Measurements from ENCODE around the gene NUDT9.
"Not testable (repeated sequence)": the region's sequence is repeated elsewhere in the genome, so short reads cannot be mapped to it uniquely, and the experiment has no call there.

Gene NUDT9

GRCh38 chr4:87395851-87396250 is 26.5 kb upstream of the NUDT9 start:
- not testable (repeated sequence) for H3K9me3 Mint-ChIP-seq, H3K4me1 Mint-ChIP-seq, H3K36me3 Mint-ChIP-seq, H3K27me3 Mint-ChIP-seq, H3K4me3 Mint-ChIP-seq, H3K27ac Mint-ChIP-seq, ATAC-seq

GRCh38 chr4:87399148-87399547 is 23.2 kb upstream of the NUDT9 start:
- H3K36me3 Mint-ChIP-seq = no peaks in the 10 kb centered on the region
- H3K4me3 Mint-ChIP-seq = no peak overlapping the region
- H3K4me1 Mint-ChIP-seq = no peaks in the 10 kb centered on the region
- H3K27ac Mint-ChIP-seq = no peak overlapping the region
- ATAC-seq = no peak
- no peaks in the 10 kb centered on the region for H3K9me3 Mint-ChIP-seq
- no peaks in the 10 kb centered on the region for H3K27me3 Mint-ChIP-seq

- Mint-ChIP-seq H3K9me3 (no peaks in the 10 kb centered on the region), H3K27ac (no peak overlapping the region), H3K4me3 (no peak overlapping the region), H3K4me1 (no peaks in the 10 kb centered on the region), H3K36me3 (no peaks in the 10 kb centered on the region), H3K27me3 (no peaks in the 10 kb centered on the region)
- ATAC-seq = no peak
Measured at GRCh38 chr4:87399954-87400353, 22.4 kb upstream of the NUDT9 start.

GRCh38 chr4:87403732-87404131 is 18.6 kb upstream of the NUDT9 start:
- H3K4me3 Mint-ChIP-seq, ATAC-seq, H3K9me3 Mint-ChIP-seq, H3K27ac Mint-ChIP-seq, H3K27me3 Mint-ChIP-seq, H3K36me3 Mint-ChIP-seq: not testable (repeated sequence)
- peaks cover 12% of the 10 kb centered on the region for H3K4me1 Mint-ChIP-seq

GRCh38 chr4:87405211-87405820 is 17.1 kb upstream of the NUDT9 start:
- Mint-ChIP-seq H3K9me3 (no peaks in the 10 kb centered on the region), H3K36me3 (no peaks in the 10 kb centered on the region), H3K4me3 (no peak overlapping the region), H3K27me3 (peaks cover 16% of the 10 kb centered on the region), H3K4me1 (peaks cover 12% of the 10 kb centered on the region), H3K27ac (no peak overlapping the region)
- no peak for ATAC-seq

GRCh38 chr4:87406462-87406861 is 15.9 kb upstream of the NUDT9 start:
- H3K9me3 Mint-ChIP-seq = no peaks in the 10 kb centered on the region
- H3K27ac Mint-ChIP-seq = no peak overlapping the region
- no peaks in the 10 kb centered on the region for H3K36me3 Mint-ChIP-seq
- ATAC-seq = peak; percentile 45
- peaks cover 12% of the 10 kb centered on the region for H3K4me1 Mint-ChIP-seq
- no peak overlapping the region for H3K4me3 Mint-ChIP-seq
- H3K27me3 Mint-ChIP-seq = peaks cover 16% of the 10 kb centered on the region

- H3K27ac Mint-ChIP-seq = not testable (repeated sequence)
Measured at GRCh38 chr4:87406902-87407301, 15.5 kb upstream of the NUDT9 start.

GRCh38 chr4:87409420-87409939 is 12.9 kb upstream of the NUDT9 start:
- H3K36me3 Mint-ChIP-seq = no peaks in the 10 kb centered on the region
- peaks cover 16% of the 10 kb centered on the region for H3K27me3 Mint-ChIP-seq
- H3K4me3 Mint-ChIP-seq = no peak overlapping the region
- H3K4me1 Mint-ChIP-seq = peaks cover 12% of the 10 kb centered on the region
- ATAC-seq = no peak
- H3K27ac Mint-ChIP-seq = no peak overlapping the region
- no peaks in the 10 kb centered on the region for H3K9me3 Mint-ChIP-seq

More at GRCh38 chr4:87406902-87407301, 15.5 kb upstream of the NUDT9 start:
- H3K27me3 Mint-ChIP-seq = peaks cover 16% of the 10 kb centered on the region
- peaks cover 12% of the 10 kb centered on the region for H3K4me1 Mint-ChIP-seq
- not testable (repeated sequence) for ATAC-seq, H3K9me3 Mint-ChIP-seq, H3K36me3 Mint-ChIP-seq, H3K4me3 Mint-ChIP-seq

GRCh38 chr4:87410157-87410556 is 12.2 kb upstream of the NUDT9 start:
- H3K36me3 Mint-ChIP-seq = no peaks in the 10 kb centered on the region
- no peak for ATAC-seq
- no peak overlapping the region for H3K27ac Mint-ChIP-seq
- no peaks in the 10 kb centered on the region for H3K9me3 Mint-ChIP-seq
- no peak overlapping the region for H3K4me3 Mint-ChIP-seq
- peaks cover 12% of the 10 kb centered on the region for H3K4me1 Mint-ChIP-seq
- peaks cover 16% of the 10 kb centered on the region for H3K27me3 Mint-ChIP-seq

GRCh38 chr4:87410679-87411078 is 11.7 kb upstream of the NUDT9 start:
- no peaks in the 10 kb centered on the region for H3K9me3 Mint-ChIP-seq
- no peak for ATAC-seq
- H3K36me3 Mint-ChIP-seq = no peaks in the 10 kb centered on the region

GRCh38 chr4:87414816-87415215 is 7.6 kb upstream of the NUDT9 start:
- peaks cover 2% of the 10 kb centered on the region for H3K27me3 Mint-ChIP-seq
- H3K4me3 Mint-ChIP-seq = no peak overlapping the region
- H3K4me1 Mint-ChIP-seq = no peaks in the 10 kb centered on the region
- no peaks in the 10 kb centered on the region for H3K36me3 Mint-ChIP-seq
- H3K9me3 Mint-ChIP-seq = no peaks in the 10 kb centered on the region
- H3K27ac Mint-ChIP-seq = no peak overlapping the region
- ATAC-seq = no peak

More at GRCh38 chr4:87410679-87411078, 11.7 kb upstream of the NUDT9 start:
- Mint-ChIP-seq H3K4me3 (no peak overlapping the region), H3K27me3 (peaks cover 16% of the 10 kb centered on the region), H3K4me1 (peaks cover 12% of the 10 kb centered on the region), H3K27ac (no peak overlapping the region)

- Mint-ChIP-seq H3K36me3 (no peaks in the 10 kb centered on the region), H3K27me3 (no peaks in the 10 kb centered on the region), H3K4me3 (no peak overlapping the region), H3K27ac (no peak overlapping the region), H3K9me3 (no peaks in the 10 kb centered on the region), H3K4me1 (peaks cover 8% of the 10 kb centered on the region)
- no peak for ATAC-seq
Measured at GRCh38 chr4:87416965-87417364, 5.4 kb upstream of the NUDT9 start.

- not testable (repeated sequence) for ATAC-seq, H3K4me3 Mint-ChIP-seq, H3K9me3 Mint-ChIP-seq, H3K4me1 Mint-ChIP-seq, H3K27ac Mint-ChIP-seq, H3K36me3 Mint-ChIP-seq, H3K27me3 Mint-ChIP-seq
Measured at GRCh38 chr4:87418410-87418809, 4.0 kb upstream of the NUDT9 start.

GRCh38 chr4:87419578-87420249 is 2.7 kb upstream of the NUDT9 start:
- Mint-ChIP-seq H3K4me3 (no peak overlapping the region), H3K27me3 (no peaks in the 10 kb centered on the region), H3K36me3 (no peaks in the 10 kb centered on the region), H3K27ac (no peak overlapping the region), H3K9me3 (no peaks in the 10 kb centered on the region), H3K4me1 (peaks cover 22% of the 10 kb centered on the region)
- no peak for ATAC-seq

- no peaks in the 10 kb centered on the region for H3K9me3 Mint-ChIP-seq
- H3K36me3 Mint-ChIP-seq = no peaks in the 10 kb centered on the region
- no peak overlapping the region for H3K4me3 Mint-ChIP-seq
- no peaks in the 10 kb centered on the region for H3K27me3 Mint-ChIP-seq
- ATAC-seq = no peak
- no peak overlapping the region for H3K27ac Mint-ChIP-seq
- peaks cover 24% of the 10 kb centered on the region for H3K4me1 Mint-ChIP-seq
Measured at GRCh38 chr4:87420276-87420830, 2.0 kb upstream of the NUDT9 start.
